ENCODE measurements around the gene GATAD2A.

Gene GATAD2A

DNA sequence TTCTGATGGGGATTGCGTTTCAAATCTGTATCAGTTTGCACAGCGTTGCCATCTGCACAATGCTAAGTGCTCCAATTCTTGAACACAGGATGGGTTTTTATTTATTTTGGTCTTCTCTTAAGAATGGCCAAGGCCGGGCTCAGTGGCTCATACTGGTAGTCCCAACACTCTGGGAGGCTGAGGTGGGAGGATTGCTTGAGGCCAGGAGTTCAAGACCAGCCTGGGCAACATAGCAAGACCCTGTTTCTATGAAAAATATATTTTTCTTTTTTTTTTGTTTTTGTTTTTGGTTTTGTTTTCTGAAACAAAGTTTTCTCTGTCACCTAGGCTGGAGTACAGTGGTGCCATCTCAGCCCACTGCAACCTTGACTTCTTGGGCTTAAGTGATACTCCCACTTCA lies 117.7 kb downstream of the GATAD2A start:
- no peak overlapping the region for H3K4me3 Mint-ChIP-seq
- H3K27me3 Mint-ChIP-seq: no peaks in the 10 kb centered on the region
- H3K4me1 Mint-ChIP-seq (ENCODE audit: low read depth): peaks cover 27% of the 10 kb centered on the region
- H3K27ac Mint-ChIP-seq: no peak overlapping the region
- no peaks in the 10 kb centered on the region for H3K9me3 Mint-ChIP-seq (ENCODE audit: low read depth)
- H3K36me3 Mint-ChIP-seq: peaks cover 2% of the 10 kb centered on the region

DNA sequence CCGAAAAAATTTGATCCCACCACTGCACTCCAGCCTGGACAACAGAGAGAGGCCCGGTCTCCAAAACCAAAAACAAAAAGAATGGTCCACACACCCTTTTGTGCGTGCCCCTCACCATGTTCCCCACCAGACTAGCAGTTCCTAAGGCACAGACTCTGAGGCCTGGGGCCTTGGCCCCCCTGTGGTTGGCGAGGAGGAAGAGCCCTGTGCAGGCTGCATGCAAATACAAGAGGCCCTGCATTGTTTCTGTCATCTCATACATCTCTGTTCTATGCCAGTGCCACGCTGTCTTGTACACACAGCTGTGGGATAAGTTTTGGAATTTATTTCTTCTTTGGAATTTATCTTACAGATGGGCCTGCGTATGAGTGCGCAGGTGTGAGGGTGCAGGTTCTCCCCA lies 118.6 kb downstream of the GATAD2A start:
- H3K9me3 Mint-ChIP-seq (ENCODE audit: low read depth): no peaks in the 10 kb centered on the region
- H3K4me1 Mint-ChIP-seq (ENCODE audit: low read depth): peaks cover 27% of the 10 kb centered on the region
- peaks cover 2% of the 10 kb centered on the region for H3K36me3 Mint-ChIP-seq
- no peak overlapping the region for H3K27ac Mint-ChIP-seq
- H3K27me3 Mint-ChIP-seq: no peaks in the 10 kb centered on the region
- no peak overlapping the region for H3K4me3 Mint-ChIP-seq

DNA sequence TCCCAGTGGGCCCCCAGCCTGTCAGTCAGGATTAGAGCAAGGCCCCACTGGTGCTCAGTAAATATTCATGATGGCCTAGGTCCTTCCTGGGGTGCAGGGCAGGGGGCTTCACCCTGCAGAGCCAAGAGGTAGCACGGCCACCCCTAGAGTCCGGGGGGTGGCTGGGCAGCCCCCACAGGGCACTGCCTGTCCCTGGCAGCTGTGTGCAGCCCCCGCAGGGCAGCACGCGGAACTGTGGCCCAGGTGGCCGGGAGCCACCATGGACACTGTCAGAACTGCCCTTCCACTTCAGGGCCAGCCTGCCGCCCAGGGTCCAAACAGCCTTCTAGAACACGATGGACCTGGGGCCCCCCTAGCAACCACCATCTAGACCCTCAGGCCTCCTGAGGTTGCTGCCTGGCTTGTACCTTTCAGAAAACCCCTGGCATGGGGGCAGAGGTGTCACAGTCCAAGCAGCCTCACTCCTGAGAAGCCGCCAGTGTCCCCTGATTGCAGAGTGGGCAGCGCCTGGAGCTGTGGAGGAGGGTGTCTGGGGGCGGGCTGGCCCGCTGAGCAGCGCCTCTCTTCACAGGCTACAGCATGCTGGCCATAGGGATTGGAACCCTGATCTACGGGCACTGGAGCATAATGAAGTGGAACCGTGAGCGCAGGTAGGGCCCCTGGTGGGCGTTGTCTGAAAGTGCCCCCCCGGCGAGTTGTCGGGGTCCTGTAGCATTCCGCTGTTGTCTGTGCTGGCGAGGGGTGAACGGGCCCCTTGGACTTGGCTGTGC lies 120.3 kb downstream of the GATAD2A start:
- no peaks in the 10 kb centered on the region for H3K9me3 Mint-ChIP-seq (ENCODE audit: low read depth)
- peaks cover 14% of the 10 kb centered on the region for H3K4me1 Mint-ChIP-seq (ENCODE audit: low read depth)
- H3K36me3 Mint-ChIP-seq: peaks cover under 1% of the 10 kb centered on the region
- no peaks in the 10 kb centered on the region for H3K27me3 Mint-ChIP-seq
- no peak overlapping the region for H3K27ac Mint-ChIP-seq
- H3K4me3 Mint-ChIP-seq: no peak overlapping the region

DNA sequence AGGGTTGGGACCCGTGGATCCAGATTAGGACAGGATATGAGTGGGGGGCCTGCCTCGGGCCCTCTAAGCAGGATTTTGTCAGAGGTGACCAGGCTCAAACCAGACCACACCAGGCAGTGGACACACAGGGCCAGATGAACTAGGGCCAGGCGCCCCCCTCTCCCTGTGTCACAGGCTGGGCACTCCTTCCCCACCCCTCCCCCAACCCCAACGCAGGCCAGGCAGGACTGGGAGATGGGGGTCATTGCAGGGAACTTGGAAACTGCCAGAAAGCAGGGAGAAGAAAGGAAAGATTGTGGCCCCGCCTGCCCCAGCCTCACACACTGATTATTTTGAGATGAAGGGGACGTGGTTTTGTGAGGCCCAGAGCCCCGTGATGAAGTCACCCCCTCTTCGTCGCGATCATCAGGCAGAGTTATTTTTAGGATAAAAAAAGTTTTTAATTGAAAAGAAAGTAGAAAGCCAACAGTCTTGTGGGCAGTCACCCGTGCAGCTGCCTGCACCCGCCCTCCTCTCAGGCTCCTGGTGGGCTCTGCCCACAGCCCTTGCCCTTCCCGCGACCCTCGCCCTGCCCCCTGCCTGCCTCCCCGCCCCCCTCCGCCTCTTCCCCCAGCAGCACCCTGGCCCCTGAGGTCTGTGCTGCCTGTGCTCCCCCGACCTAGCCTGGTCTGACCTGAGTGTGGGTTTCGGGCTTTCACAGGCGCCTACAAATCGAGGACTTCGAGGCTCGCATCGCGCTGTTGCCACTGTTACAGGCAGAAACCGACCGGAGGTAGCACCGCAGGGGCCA lies 121.3 kb downstream of the GATAD2A start:
- Mint-ChIP-seq H3K4me1 (ENCODE audit: low read depth) (peaks cover 12% of the 10 kb centered on the region), H3K36me3 (no peaks in the 10 kb centered on the region), H3K9me3 (ENCODE audit: low read depth) (no peaks in the 10 kb centered on the region), H3K27ac (no peak overlapping the region), H3K4me3 (no peak overlapping the region), H3K27me3 (no peaks in the 10 kb centered on the region)

DNA sequence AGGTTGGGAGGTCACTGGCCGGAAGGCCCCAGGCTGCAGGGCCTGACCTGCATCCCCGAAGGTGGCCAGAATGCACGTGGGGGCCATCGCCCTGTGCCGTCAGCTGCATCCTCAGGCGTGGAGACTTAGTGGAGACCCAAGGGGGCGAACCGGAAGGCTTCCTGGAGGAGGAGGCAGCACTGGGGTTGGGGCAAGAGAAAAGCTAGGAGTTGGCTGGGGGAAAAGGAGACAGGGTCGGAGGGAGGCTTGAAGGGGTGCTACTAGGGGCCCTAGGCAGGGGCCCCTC lies 121.8 kb downstream of the GATAD2A start:
- H3K9me3 Mint-ChIP-seq (ENCODE audit: low read depth): no peaks in the 10 kb centered on the region
- H3K4me3 Mint-ChIP-seq: no peak overlapping the region

DNA sequence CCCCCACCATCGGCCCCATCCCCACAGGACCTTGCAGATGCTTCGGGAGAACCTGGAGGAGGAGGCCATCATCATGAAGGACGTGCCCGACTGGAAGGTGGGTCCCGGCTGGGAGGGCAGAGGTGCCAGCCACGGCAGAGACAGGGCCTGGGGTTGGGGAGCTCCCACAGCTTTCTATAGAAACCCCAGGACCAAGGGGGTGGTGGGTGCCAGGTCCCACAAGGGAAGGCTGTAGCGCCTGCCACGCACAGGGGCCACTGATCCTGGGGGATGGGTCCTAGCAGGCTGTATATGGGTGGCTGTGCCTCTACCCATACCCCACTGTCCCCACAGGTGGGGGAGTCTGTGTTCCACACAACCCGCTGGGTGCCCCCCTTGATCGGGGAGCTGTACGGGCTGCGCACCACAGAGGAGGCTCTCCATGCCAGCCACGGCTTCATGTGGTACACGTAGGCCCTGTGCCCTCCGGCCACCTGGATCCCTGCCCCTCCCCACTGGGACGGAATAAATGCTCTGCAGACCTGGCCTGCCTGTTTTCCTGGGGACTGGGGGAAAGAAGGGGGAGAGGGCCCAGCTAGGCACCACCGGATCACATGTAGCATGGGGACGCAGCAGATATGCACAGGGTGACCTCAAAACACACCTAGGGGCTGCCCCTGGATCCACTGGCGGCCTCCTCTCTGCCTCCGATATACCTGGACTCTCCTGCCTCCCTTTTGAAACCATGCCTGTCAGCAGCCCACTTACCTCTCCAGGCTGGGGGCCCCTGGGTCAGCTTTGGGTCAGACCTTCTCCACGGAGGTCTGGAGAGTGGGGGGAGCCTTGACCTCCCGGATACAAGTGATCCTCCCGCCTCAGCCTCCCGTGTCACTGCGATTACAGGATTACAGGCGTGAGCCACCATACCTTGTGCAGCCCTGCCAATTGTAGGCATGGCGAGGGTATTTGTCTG lies 122.5 kb downstream of the GATAD2A start:
- Mint-ChIP-seq H3K27ac (no peak overlapping the region), H3K4me1 (ENCODE audit: low read depth) (peaks cover 13% of the 10 kb centered on the region), H3K9me3 (ENCODE audit: low read depth) (no peaks in the 10 kb centered on the region), H3K36me3 (no peaks in the 10 kb centered on the region), H3K4me3 (no peak overlapping the region), H3K27me3 (no peaks in the 10 kb centered on the region)

More for the DNA sequence above, 121.8 kb downstream of the GATAD2A start:
- no peak overlapping the region for H3K27ac Mint-ChIP-seq
- H3K27me3 Mint-ChIP-seq: no peaks in the 10 kb centered on the region
- no peaks in the 10 kb centered on the region for H3K36me3 Mint-ChIP-seq
- peaks cover 15% of the 10 kb centered on the region for H3K4me1 Mint-ChIP-seq (ENCODE audit: low read depth)

DNA sequence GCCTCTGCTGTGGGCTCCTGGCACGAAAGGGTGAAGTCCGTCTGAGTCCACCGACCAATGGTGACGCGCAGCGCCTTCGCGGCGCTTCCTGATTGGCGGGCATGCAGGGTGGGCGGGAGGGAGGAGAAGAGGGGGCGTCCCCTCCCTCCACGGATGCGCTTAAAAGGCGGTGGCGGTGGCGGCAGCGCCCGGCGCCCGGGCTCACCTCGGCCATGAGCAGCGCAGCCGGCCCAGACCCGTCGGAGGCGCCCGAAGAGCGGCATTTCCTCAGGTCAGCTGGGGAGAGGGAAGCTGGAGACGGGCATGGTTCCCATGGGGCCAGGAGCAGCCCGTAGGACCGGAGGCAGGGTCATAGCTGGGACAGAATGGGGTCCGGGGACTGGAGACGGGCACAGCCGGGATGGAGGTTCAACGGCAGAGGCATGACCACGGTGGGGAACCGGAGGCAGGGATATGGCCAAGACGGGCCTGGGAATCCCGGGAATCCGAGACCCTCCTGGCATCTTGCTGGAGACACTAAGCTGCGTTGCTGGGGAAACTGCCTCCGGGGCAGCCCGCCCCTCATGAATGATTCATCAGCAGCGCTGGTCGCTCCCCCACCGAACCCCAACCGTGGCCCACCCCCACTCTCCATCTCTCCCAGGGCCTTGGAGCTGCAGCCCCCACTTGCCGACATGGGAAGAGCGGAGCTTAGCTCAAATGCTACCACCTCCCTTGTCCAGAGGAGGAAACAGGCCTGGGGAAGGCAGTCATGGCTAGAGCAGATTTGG lies 123.4 kb downstream of the GATAD2A start, which contains the start of gene YJEFN3:
Gene YJEFN3, plus strand, starts transcription at position 191 of the 770 bp plus-strand sequence. Its CDS starts 22 bp downstream, at position 213.
- Mint-ChIP-seq H3K36me3 (no peaks in the 10 kb centered on the region), H3K9me3 (ENCODE audit: low read depth) (no peaks in the 10 kb centered on the region), H3K27ac (no peak within 1 kb of the TSS), H3K4me3 (no peak within 1 kb of the TSS), H3K4me1 (ENCODE audit: low read depth) (peaks cover 14% of the 10 kb centered on the region), H3K27me3 (no peaks in the 10 kb centered on the region)

DNA sequence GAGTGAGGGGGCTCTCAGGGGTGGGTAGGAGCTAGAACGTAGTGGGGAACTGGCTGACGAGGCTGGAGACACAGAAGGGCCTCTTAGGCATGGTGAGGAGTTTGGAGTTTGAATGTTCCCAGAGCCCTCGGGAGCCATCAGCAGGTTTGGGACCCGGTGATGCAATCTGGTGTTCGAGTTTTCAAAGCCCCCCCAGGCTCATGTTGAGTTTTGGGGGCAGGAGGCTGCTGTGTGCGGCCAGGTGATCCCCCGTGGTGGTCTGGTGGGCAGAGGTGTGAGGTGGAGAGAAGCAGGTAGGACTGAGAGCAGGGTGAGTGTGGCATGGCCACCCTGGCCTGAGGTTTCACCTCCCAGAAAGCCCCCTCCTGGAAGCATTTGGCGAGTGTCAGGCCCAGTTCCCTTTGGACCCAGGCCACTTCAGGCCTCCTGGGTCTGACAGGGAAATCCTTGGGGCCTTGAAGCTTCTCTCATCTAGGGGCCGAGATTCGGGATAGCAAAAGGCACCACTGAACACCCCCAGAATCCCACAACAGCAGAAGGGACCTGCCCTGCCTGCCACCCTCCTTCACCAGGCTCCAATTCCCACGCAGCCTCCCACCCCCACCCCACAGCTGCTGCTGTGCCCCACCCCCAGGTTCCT lies 124.4 kb downstream of the GATAD2A start:
- H3K9me3 Mint-ChIP-seq (ENCODE audit: low read depth): no peaks in the 10 kb centered on the region
- H3K4me1 Mint-ChIP-seq (ENCODE audit: low read depth): peaks cover 12% of the 10 kb centered on the region
- no peaks in the 10 kb centered on the region for H3K36me3 Mint-ChIP-seq
- no peaks in the 10 kb centered on the region for H3K27me3 Mint-ChIP-seq
- no peak overlapping the region for H3K4me3 Mint-ChIP-seq
- no peak overlapping the region for H3K27ac Mint-ChIP-seq

DNA sequence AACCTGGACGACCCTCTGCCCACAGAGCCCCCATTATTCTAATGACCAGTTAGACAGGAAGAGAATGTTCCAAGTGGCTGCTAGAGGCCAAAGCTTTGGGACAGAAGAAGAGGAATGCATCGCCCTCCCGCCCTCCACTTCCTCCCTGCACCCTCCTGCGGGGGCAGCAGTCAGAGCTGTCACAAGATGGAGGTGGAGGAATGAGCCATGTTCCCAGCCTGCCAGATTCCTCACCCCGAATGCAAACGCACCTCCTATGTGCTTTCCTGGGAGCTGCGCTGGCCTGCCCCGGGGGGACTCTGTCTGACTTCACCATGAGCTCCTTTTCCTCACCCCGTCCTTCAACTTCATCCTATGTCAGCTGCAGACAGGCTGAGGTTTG lies 124.9 kb downstream of the GATAD2A start:
- H3K36me3 Mint-ChIP-seq: no peaks in the 10 kb centered on the region
- H3K27ac Mint-ChIP-seq: no peak overlapping the region
- H3K4me3 Mint-ChIP-seq: no peak overlapping the region
- peaks cover 12% of the 10 kb centered on the region for H3K4me1 Mint-ChIP-seq (ENCODE audit: low read depth)
- no peaks in the 10 kb centered on the region for H3K9me3 Mint-ChIP-seq (ENCODE audit: low read depth)
- no peaks in the 10 kb centered on the region for H3K27me3 Mint-ChIP-seq

DNA sequence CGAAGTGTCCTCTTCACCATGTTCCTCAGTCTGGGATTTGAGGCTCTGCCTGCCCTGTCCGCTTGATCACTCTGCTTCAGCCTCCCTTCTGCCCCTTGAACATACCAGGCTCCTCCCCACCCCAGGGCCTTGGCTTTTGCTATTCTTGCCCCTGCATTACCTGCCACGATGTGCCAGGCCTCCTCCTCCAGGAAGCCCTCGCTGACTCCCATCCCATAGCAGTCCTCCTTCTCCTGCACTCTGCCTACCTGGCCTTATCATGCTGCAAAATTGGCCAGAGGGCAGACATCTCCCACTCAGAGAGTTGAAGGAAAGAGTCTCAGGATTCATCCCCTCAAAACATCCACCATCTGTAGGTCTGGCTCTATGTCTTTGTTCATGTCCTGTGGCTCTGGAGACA lies 125.4 kb downstream of the GATAD2A start:
- H3K27me3 Mint-ChIP-seq: no peaks in the 10 kb centered on the region
- peaks cover 12% of the 10 kb centered on the region for H3K4me1 Mint-ChIP-seq (ENCODE audit: low read depth)
- no peak overlapping the region for H3K4me3 Mint-ChIP-seq
- no peaks in the 10 kb centered on the region for H3K9me3 Mint-ChIP-seq (ENCODE audit: low read depth)
- H3K36me3 Mint-ChIP-seq: no peaks in the 10 kb centered on the region
- H3K27ac Mint-ChIP-seq: no peak overlapping the region

DNA sequence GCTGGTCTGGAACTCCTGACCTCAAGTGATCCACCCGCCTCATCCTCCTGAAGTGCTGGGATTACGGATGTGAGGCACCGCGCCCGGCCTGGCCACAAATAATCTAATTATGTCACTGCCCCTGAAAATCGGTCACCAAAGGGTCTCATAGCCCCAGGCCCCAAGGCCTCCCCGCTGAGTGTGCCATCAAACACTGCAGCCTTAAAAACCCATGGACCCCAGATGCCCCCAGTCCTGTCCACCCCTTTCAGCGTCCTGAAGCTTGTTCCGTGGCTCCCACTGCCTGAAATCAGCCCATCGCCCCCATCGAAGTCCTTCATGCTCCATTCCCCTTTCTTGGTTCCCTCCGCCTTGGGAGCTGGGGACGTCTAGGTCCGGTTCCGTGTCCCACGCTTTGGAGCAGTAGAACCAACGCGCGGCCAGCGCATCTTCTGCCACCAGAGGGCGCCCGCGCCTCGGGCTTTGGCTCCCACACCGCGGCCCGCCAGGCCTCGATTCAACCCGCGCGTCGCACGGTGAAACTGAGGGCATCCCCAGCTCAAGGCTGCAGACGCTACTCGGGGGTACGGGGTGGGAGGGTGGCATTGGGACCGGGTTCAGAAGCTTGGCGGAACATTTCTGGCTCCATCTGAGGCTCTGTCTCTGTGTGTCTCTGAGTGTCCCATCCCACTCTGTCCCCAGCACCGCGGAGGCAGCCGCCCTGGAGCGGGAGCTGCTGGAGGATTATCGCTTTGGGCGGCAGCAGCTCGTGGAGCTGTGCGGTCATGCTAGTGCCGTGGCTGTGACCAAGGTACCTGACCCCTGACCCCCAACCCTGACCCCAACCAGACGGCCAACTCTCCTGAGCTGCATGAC lies 126.7 kb downstream of the GATAD2A start:
- Mint-ChIP-seq H3K27ac (no peak overlapping the region), H3K27me3 (no peaks in the 10 kb centered on the region), H3K36me3 (no peaks in the 10 kb centered on the region), H3K9me3 (ENCODE audit: low read depth) (no peaks in the 10 kb centered on the region), H3K4me3 (no peak overlapping the region), H3K4me1 (ENCODE audit: low read depth) (peaks cover 15% of the 10 kb centered on the region)

DNA sequence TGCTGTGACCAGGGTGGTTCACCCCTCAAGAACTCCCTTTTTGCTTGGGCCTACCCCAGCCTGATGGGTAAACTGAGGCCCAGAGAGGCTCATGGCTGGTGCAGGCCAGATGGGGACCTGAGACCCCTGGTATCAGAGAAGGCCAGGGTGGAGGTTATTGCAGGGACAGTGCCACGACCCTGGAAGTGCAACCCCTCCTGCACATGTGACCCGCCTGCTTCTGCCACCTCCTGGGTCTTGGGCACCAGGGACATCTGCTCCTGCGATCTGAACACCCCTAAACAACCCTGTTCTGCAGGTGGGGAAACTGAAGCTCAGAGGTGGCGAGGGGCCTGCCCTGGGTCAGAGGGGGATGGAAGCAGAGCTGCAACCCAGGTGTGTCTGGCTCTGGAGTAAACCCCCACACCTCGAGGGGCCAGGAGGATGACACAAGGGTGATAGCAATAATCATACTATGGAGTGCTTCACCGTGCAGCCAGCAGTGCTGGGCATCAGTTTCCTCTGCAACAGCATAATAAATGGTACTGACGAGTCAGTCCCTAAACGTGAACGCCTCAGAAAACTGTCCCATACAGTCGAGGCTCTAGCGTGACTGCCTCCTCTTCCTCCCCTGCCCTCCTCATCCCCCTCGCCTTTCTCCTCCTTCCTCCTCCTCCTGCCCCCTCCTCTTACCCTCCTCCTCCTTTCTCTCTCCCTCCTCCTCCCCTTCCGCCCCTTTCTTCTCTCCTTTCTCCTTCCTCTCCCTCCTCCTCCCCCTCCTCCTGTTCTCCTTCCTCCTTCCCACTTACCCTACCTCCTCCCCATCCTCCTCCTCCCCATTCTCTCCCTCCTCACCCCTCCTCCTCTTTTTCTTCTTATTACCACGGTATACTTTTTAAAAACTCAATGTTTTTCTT lies 127.6 kb downstream of the GATAD2A start:
- no peaks in the 10 kb centered on the region for H3K36me3 Mint-ChIP-seq
- H3K4me1 Mint-ChIP-seq (ENCODE audit: low read depth): peaks cover 19% of the 10 kb centered on the region
- no peaks in the 10 kb centered on the region for H3K9me3 Mint-ChIP-seq (ENCODE audit: low read depth)
- H3K27ac Mint-ChIP-seq: no peak overlapping the region
- no peak overlapping the region for H3K4me3 Mint-ChIP-seq
- no peaks in the 10 kb centered on the region for H3K27me3 Mint-ChIP-seq

All from activated naive CD8-positive, alpha-beta T cell (primary cell).